Activated CD4-positive, CD25-positive, alpha-beta regulatory T cell treated with anti-CD3 and anti-CD28 coated beads, Interleukin-2, amount 50 U/mL, for 24 hours (primary cell): ENCODE measurements around the gene TOMT.

Experiments used
- ATAC-seq, 2 donors: fragments of 150-1000 bp; cut with Tn5 transposase; one replicate each; pipeline ENCODE4 v1.10.0; 2021; ENCODE audit warnings: mild to moderate bottlenecking in 1 of 2, moderate library complexity in 1 of 2

TOMT gene, protein sequence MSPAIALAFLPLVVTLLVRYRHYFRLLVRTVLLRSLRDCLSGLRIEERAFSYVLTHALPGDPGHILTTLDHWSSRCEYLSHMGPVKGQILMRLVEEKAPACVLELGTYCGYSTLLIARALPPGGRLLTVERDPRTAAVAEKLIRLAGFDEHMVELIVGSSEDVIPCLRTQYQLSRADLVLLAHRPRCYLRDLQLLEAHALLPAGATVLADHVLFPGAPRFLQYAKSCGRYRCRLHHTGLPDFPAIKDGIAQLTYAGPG

DNA sequence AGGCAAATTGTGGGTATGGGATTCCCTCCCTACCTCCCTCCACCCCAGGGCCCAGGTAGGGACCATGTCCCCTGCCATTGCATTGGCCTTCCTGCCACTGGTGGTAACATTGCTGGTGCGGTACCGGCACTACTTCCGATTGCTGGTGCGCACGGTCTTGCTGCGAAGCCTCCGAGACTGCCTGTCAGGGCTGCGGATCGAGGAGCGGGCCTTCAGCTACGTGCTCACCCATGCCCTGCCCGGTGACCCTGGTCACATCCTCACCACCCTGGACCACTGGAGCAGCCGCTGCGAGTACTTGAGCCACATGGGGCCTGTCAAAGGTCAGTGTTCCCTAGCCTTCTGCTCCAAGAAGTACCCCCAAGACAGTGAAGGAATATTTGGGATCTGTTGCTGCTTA lies at the start of gene TOMT:
TSS of gene TOMT (plus strand) at position 37 of the 400 bp plus-strand sequence. CDS start at position 65, 28 bp downstream.
- ATAC-seq, result no peak

DNA sequence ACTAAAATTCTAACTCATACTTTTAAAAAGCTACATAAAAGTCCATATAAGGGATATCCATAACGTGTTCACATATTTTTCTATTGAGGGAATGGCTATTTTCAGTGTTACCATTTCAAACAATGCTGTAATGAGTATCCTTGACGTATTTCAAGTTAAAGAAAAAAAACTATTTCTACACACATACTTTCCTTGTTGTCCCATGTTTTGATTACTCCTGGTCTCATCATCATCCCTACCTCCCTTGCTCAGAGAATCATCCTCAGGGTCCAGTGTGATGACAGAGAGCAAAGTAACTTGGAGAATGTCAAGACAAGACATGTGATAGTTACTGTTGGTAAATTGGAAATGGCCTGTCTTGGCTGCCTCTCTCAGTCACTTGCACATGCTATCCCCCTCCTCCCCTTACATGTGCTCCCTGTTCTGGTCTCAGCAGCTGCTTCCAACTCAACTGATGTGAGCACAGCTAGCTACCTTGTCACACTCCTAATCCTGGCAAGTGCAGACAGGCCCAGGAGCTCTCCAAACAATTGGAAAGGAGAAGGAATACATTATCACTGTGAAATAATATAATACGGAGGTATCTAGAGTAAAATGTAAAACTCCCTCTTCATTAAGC lies 47.2 kb upstream of the TOMT start:
- no peak for ATAC-seq

DNA sequence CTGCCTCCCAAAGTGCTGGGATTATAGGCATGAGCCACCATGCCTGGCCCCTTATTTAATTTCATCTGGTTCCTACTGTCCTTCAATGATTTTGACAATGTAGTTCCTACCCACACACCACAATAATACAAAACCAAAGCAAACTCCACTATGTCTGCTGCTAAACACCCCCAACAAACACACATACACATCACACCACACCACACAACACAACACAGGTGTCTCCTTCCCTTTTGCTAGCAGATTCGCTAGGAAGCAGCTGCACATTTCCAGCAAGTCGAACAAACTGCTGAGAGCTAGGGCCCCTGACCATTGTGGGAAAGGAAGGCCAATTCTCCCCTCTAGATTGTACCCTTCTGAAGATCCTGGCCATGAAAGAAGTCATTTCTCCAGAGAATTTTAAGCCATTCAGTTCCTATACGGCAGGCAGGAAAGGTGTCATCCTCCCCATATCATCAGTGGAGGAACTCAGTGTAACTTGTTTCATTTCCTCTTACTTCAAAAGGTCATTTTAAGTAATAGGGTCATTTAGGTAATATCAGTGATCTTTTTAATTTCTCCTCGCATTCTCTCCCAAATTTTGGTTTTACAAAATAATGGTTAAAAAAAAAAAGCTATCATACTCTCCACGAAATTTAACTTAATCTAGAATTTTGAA lies 43.9 kb upstream of the TOMT start:
- ATAC-seq, result no peak

DNA sequence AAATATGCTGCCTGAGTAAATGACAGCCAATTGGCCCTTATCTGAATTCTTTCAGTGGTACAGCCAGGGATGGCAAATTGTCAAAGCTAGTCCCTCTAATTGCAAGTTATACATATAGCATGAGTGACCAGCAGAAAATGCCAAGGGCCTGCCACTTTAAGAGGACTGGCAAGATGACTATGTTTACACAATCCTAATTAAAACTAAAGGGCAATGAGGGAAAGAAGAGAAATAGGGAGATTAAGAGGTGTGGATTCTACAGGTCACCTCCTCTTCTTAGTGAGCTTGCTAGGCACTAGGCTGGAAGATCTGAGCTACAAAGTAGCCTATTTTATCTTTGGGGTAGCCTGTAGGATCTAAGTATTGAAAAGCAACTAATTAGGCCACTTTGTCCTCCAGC lies 38.9 kb upstream of the TOMT start:
- no peak for ATAC-seq

DNA sequence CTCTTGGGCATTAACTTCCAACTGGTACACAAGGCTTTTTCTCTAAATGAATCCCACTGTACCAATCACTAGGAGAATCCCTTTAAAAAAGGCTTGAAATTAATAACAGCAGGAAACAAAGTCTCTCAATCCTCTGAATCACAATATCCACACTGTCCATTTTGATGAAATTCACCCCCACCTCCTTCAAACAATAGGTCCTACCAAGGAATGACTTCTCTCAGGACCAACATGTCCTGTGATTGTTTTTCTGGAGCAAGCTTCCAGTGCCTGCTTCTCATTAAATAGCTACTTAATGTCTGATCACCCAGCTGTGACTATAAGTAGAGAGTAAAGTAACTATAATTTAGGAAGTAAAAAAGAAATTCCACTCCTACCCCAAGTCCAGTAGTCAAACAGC lies 38.5 kb upstream of the TOMT start:
- ATAC-seq, result no peak

DNA sequence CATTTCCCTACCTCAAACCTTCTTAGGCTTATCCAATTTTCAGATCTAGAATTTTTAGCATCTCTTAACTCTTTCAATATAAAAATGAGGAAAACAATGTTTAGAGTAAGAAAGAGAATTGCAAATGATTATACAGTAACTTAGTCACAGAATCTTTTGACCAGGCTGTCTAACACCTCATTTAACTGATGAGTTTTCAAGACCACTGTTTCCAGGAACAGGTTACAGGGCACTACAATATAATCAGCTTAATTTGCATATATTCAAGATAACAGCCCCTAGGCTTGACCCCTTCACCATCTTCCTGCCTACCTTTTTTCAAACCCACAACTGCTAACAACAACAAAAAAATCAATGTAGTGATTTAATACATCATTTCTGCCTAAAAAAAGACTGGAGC lies 38.0 kb upstream of the TOMT start:
- ATAC-seq, result peak in 1 of 2 donors; percentile 61

DNA sequence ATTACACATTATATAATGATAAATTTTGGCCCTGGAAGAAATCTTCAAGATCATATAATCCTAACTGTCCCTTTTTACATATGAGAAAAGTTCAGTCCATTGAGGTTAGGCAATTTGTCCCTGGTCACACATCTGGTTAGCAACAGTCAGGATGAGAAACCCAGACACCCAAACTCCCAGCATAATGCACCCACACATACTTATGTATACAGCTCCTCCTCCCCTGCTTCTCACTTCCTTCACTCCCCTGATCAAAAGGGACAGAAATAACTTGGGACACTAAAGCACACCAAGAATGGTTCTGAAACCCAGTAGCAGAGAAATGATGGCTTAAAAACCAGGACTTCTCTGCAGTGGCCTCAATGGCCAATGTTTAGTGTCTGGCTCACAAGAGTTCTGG lies 36.5 kb upstream of the TOMT start:
- no peak for ATAC-seq

DNA sequence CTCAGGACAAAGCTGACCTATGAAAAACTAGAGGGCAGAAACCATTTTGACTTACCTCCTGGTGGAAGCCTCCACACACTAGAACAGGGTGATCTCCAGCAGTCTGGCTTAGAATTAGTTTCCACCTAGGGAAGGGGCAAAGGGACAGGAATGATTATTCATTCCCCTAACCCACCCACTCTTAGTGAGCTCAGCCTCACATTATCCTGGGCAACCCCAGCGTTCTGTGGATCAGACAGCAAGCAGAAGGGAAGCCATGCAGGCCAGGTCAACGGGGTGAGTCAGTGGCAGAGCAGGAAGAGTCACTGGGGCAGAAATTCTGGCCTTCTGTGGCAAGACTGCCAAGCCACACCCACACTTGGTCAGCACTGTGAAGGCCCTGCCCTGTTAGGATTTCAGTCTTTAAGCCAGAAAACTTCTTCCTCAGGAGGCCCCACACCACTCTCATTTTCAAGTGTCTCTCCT lies 35.9 kb upstream of the TOMT start:
- ATAC-seq, result no peak

DNA sequence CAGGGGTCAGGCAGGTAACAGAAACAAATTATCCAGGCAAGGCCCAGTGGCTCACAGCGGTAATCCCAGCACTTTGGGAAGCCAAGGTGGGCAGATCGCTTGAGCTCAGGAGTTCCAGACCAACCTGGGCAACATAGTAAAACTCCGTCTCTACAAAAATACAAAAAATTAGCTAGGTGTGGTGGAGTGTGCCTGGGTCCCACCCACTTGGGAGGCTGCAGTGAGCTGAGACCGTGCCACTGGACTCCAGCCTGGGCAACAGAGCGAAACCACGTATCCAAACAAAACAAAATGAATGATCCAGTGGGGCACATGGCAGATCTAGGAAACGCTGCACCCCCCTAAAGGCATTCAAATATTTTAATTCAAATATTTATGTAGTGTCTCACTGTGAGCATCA lies 35.2 kb upstream of the TOMT start:
- ATAC-seq, result no peak

DNA sequence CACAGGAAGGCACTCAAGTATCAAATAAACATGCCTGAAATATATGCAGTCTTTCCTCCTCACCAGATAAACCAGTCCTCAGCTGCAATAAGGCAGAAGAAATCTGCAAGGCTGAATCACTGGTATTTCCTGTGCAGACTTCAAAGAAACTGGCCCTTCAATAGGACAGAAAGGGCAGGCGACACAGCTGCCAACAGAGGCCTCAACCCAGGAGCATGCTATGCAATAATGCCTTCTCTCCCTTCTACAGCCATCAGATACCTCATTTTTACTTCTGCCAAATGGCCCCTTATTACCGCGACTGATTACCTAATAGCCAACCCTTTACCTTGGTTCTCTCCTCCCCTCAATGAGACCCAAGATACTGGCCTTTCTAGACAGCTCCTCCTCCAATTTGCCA lies 33.4 kb upstream of the TOMT start:
- ATAC-seq, result peak; percentile 45 to 48

DNA sequence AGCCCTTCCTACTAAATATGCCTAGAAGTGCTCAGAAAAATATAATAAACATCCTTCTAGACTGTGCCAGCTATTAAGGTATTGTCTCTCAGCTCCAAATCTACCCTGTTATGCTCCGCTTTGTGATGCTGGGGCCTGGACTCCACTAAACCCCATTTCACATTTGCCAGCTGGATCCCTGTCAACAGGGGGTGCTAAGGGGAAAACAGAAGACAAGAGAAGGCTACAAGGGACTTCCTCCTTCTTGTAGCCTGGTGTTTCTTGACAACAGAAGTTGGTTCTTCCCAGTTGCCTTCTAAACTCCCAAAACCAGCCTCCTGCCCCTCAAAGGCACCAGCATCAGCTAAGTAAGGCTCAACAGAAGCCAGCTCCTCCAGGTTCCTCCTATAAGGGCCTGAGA lies 30.6 kb upstream of the TOMT start:
- ATAC-seq, result no peak

DNA sequence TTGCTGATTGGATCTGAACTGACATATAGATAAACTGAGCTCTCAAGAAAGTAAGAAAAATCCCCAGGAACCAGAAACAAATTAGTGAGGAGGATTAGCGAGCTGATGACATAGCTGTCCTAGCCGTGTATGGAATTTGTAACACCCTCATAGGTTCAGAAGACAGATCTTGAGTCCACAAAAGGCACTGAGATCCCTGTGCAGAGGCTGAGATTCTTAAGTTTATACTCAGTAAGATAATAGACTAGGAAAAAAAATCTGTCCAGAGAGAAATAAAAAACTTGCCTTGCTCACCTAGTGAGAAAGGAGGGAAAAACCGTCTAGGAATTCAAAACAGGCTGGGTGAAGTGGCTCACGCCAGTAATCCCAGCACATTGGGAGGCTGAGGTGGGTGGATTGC lies 30.0 kb upstream of the TOMT start:
- ATAC-seq, result no peak

DNA sequence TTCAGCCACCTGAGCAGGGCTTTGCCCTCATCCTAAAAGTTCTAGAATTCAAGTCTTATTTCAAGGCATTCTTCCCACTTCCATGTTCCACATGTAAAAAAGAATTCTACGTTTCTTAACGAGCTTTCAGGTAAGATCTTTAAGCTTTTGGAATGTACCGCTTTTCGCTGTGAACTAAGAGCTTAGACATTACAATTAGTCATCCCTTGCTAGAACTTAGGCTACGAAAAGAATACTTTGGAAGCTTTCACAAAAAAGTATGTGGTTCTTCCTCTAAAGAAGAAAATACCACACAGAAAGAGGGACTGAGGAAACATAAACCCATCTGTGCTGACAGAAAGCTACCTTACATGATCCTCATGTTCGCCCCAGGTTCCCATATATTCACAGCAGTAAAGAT lies 27.2 kb upstream of the TOMT start:
- no peak for ATAC-seq

DNA sequence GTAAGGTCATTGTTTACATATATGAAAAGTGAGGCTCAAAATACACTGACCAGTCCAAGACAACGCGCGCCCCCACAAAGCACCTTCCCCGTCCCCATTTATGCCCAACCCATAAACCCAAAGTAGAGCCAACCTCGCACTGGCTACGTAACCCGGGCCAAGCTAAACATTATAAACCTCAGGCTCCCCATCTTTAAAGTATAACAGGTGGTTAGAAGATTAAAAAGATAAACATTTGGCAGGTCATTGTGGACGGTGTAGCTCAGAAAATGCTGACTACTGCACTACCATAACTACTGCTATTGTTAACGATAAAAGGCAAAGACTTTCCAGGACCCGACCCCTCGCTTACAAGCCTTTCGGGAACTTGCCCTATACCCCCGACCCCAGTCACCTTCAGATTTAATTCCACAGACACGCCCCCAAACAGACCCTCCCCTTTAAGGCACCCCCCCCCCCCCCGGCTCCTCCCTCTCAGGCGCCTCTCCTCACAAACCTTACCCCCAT lies 25.9 kb upstream of the TOMT start:
- ATAC-seq, result no peak

DNA sequence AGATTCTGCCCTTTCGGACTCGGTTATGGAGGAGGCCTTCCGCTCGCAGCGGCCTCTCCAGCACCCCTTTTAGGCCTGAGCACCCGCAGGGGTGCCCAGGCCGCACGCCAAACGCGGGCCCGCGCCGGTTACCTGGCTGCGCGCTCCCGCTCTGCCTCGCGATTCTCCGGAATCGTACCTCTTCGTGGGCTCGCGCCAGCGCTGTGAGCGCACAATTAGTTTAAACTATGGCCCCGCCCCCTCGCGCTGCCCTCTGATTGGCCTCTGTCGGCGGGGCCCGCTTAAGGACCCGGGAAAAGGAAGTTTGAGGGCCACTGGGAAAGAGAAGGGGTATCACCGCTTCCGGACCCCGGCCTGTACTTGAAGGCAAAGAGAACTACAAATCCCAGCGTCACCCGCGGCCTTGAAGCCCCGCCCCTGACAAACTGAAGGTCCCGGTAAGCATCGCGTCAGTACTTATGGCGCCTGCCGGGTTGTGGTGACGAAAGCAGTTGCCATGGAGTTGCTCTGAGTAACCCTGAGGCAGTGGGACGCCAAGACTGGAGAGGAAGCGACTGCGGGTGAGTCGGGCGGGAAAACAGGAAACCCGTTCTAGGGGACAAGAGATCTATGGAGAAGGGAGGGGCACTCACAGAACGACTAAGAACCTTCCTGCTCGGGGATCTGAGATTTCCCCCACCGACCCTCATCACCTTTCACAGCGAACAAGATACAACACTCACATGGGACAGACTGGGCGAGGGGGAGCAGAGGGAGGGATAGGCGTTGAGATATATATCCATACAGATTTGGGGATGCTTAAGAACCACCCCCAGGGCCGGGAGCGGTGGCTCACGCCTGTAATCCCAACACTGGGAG lies 25.2 kb upstream of the TOMT start, which contains the start of the genes LRRC51 and NUMA1:
TSS of gene LRRC51 (plus strand) at position 525 of the 858 bp plus-strand sequence. CDS start 8,234 bp downstream, outside the sequence.
TSS of gene NUMA1 (minus strand) at position 217 of the 858 bp plus-strand sequence. CDS start 44,599 bp downstream, outside the sequence.
- ATAC-seq, result peak; percentile 95

DNA sequence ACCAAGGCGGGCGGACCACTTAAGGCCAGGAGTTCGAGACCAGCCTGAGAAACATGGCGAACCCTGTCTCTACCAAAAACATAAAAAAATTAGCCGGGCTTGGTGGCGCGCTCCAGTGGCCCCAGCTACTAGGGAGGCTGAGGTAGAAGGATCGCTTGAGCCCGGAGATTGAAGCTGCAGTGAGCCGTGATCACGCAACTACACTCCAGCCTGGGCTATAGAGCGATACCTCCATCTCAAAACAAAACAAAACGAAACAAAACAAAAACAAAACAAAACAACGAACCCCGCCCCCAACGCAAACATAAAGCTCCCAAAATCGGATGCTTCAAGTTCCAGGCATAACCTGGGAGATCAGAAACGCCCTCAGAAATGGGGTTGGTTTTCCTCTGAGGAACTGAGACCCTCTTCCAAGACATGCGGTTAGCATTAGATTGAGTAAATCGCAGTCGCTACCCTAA lies 24.5 kb upstream of the TOMT start:
- no peak for ATAC-seq

DNA sequence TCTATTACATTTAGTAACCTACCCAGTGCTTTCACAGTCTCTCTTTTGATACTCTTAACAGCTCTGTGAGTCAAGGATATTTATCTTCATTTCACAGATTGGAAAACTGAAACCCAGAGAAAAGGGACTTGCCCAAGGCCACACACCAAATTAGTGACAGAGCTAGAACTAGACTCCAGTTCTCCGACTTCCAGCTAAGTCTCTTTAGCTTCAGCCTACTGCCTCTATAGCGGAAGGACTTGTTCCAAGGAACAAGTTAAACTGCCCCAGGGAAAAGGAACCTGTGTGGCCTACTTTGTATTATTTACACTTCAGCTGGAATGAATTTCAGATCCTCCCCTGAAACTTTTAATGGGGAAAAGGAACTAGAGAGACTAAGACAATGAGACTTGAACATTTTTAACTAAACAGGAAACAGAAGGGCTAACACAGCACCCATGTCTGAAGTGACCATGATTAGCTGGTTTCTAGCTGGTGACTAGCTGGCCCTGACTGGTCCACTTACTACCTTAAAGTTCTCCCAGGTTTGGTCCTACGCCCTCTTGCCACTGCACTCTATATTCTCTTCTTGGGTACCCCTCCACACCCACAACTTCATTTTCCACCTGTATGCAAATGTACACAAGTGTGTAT lies 23.8 kb upstream of the TOMT start:
- ATAC-seq, result no peak

DNA sequence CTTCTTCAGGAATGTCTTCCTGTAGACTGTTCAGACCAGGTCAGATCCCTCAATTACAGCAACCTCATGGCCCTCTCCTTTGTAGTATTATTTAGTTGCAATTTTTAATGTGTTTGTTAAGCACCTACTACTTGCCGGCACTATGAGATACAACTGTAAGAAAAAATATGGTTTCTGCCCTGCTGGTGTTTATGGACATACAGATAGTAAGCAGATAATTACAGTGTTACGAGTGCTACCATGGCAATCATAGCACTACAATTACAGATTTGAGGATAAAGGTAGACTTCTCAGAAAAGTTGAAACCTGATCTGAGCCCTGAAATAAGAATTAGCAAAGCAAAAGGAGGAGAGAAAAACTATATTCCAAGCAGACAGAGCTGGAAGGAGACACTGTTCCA lies 22.3 kb upstream of the TOMT start:
- no peak for ATAC-seq

DNA sequence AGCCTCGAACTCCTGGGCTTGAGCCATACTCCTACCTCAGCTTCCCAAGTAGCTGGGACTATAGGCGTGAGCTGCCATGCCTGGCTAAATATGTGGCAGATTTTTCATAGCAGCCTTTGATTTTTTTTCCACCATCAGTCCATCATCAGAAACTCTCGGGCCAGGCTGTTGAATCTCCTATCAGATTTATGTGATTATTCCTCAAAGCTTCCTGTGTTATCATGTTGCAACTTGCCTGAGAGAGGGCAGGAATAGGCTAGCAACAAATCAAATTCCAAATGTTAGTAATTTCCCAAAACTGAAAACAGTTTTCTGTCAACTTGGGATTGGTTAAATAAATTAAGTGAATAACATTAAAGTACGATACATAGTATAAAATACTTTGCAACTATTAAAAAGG lies 21.6 kb upstream of the TOMT start:
- no peak for ATAC-seq

DNA sequence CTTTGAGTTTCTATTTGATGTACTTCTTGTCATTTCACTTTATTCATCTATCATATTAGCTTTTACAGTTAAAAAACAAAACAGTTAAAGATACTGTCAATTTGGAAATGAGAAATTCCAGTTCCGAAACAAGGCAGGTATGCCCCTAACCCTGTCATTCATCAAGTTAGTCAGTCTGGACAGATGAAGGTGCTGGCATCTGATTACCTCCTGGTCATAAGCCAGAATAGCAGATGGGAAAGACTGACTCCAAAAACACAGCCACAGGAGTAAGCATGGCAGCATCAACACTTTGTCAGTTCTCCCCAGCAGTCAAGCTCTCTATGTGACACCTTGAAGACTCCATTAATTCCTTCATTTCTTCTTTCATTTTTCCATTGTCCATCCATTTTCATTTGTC lies 20.8 kb upstream of the TOMT start:
- ATAC-seq, result no peak

DNA sequence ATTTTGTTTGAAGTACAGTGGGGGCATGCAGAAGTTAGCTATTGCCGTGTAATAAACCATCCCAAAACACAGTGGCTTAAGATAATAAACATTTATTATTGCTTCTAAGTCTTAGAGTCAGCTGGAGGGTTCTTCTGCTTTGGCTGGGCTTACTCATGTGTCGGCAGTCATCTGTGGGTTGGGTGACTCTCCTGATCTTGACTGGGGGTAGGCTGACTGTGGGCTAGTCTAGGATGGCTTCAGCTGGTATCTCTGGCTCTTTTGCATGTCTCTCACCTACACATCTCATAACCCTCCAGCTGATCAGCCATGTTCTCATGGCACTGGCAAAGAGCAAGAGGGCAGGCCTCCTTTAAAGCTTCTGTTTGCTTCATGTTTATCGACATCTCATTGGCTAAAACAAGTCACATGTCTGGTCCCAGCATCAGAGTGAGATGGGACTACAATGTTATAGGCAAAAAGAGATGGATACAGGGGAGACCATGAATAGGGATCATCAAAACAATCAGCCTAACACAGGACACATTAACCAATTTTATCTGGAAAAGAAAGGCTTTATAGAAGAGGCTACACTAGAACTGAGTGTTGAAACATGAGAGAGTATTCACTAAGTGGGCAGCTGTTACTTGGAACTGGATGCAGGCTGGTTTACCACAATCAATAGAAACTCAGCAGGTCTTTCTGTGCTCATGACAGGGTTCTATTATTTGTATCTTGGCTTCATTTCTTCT lies 19.9 kb upstream of the TOMT start:
- no peak for ATAC-seq
